ENCODE results near the gene NKD1.

GRCh38 chr16:50629334-50629733 lies 81.1 kb downstream of the NKD1 start:
- TF ChIP-seq CTCF (conservative IDR thresholded peaks at IDR 0.05; ENCODE audit: low read length), result no peak
- TF ChIP-seq EZH2phosphoT487 (IDR thresholded peaks at IDR 0.05; ENCODE audit: borderline replicate concordance), result no peak

Data from Loucy (cell line).